HCT116 (cell line): ENCODE data around the gene PRMT9. TPM values are rescaled to one million over a fixed set of nuclear protein-coding genes. Genes with fewer than 3 reads are reported as not detected.

ENCODE experiments used
- ATAC-seq: fragments of 200-7000 bp; cut with Tn5 transposase; 2 replicates; pipeline ENCODE4 v1.9.1; 2020; ENCODE audit warnings: mild to moderate bottlenecking, moderate library complexity
- BruUV-seq: library from RNA; stranded (reverse); fragments of 400-500 nt; replicated peaks from 2 replicates; lab custom pipeline; 2021; lab: Mats Ljungman, UMichigan
- CTCF ChIA-PET: fragments of 300-600 bp; sonication (Branson Sonifier 250); formaldehyde crosslinking; loops from one replicate; lab custom pipeline; 2021; ENCODE audit warnings: antibody characterized with exemption; lab: Charles Lee
- POLR2A ChIA-PET: fragments of 300-600, 350-600 bp; sonication (Branson Sonifier 250); formaldehyde crosslinking; loops from one replicate; lab custom pipeline; 2021; ENCODE audit warnings: antibody characterized with exemption; lab: Charles Lee
- RAD21 ChIA-PET, 2 experiments: fragments of 300-600 bp; sonication (Branson Sonifier 250); formaldehyde crosslinking; loops; one replicate each; lab custom pipeline; 2023; ENCODE audit warnings: low total read pairs in 2 of 2; ENCODE audit not compliant: uncharacterized antibody in 2 of 2, unreplicated experiment in 2 of 2, low non-redundant PET in 1 of 2; lab: Charles Lee
- DNase-seq: peaks from one replicate; pipeline ENCODE4 v3.0.0-alpha.2; 2010; ENCODE audit warnings: low read depth, low spot score
- H2AFZ ChIP-seq: fragments of 200-600 bp; shearing (Covaris generic), sonication (generic); 2 replicates; pipeline ENCODE4 v1.6.1; 2017; ENCODE audit warnings: low read depth, mixed run types, mixed read lengths, antibody characterized with exemption, low read length; ENCODE audit not compliant: poor library complexity, severe bottlenecking
- H3K27ac ChIP-seq: 2 replicates; pipeline ENCODE4 v1.5.1; 2012; ENCODE audit warnings: low read depth, low read length
- H3K27me3 ChIP-seq: fragments of 200-600 bp; sonication (generic); 2 replicates; pipeline ENCODE4 v1.6.1; 2016; ENCODE audit warnings: mixed run types, low read length, mixed read lengths; ENCODE audit not compliant: insufficient read depth
- H3K36me3 ChIP-seq, 2 experiments: fragments of 200-500 bp in 1 of 2; fragments of 200-600 bp in 1 of 2; sonication (Bioruptor generic) in 1 of 2; sonication (generic) in 1 of 2; 2 replicates each; pipeline versions ENCODE4 v1.5.1 to v1.6.1; 2014 to 2016; ENCODE audit warnings: low read length in 2 of 2, inconsistent platforms in 1 of 2, mixed read lengths in 1 of 2, mixed run types in 1 of 2; ENCODE audit not compliant: insufficient read depth in 2 of 2, control insufficient read depth in 1 of 2
- H3K4me1 ChIP-seq, 2 experiments: fragments of 200-600 bp in 1 of 2; sonication (generic) in 1 of 2; 2 replicates each; pipeline versions ENCODE4 v1.5.1 to v1.6.1; 2012 to 2017; ENCODE audit warnings: low read length in 2 of 2, inconsistent platforms in 1 of 2, mild to moderate bottlenecking in 1 of 2, mixed read lengths in 1 of 2, mixed run types in 1 of 2, moderate library complexity in 1 of 2; ENCODE audit not compliant: insufficient read depth in 2 of 2, control insufficient read depth in 1 of 2
- H3K4me2 ChIP-seq: fragments of 200-600 bp; sonication (generic); 2 replicates; pipeline ENCODE4 v1.6.1; 2017; ENCODE audit warnings: mixed run types, low read length, mixed read lengths
- H3K4me3 ChIP-seq, 2 experiments: fragments of 200-600 bp in 1 of 2; sonication (generic) in 1 of 2; replicated peaks in 1 of 2; 2 replicates each; pipeline ENCODE4 v1.5.1; 2011 to 2016; ENCODE audit warnings: low read length in 2 of 2, control low read depth in 1 of 2, low read depth in 1 of 2, mild to moderate bottlenecking in 1 of 2, mixed read lengths in 1 of 2, mixed run types in 1 of 2
- H3K79me2 ChIP-seq: fragments of 200-600 bp; sonication (generic); 2 replicates; pipeline ENCODE4 v1.6.1; 2017; ENCODE audit warnings: mild to moderate bottlenecking, mixed run types, low read length, moderate library complexity, mixed read lengths; ENCODE audit not compliant: insufficient read depth
- H3K9ac ChIP-seq: fragments of 200-600 bp; sonication (generic); 2 replicates; pipeline ENCODE4 v1.6.1; 2016; ENCODE audit warnings: low read length, mixed read lengths
- H3K9me2 ChIP-seq: fragments of 200-600 bp; sonication (generic), shearing (Covaris generic); 2 replicates; pipeline ENCODE4 v1.6.1; 2017; ENCODE audit warnings: mixed run types, mild to moderate bottlenecking, moderate library complexity; ENCODE audit not compliant: insufficient read depth
- H3K9me3 ChIP-seq, 2 experiments: fragments of 200-500 bp in 1 of 2; fragments of 200-600 bp in 1 of 2; sonication (Bioruptor generic) in 1 of 2; sonication (generic) in 1 of 2; 2 replicates each; pipeline ENCODE4 v1.6.1; 2014 to 2017; ENCODE audit warnings: low read length in 2 of 2, mixed read lengths in 2 of 2, inconsistent platforms in 1 of 2, low read depth in 1 of 2, mild to moderate bottlenecking in 1 of 2, mixed run types in 1 of 2, moderate library complexity in 1 of 2; ENCODE audit not compliant: control insufficient read depth in 1 of 2, insufficient read depth in 1 of 2
- H4K20me1 ChIP-seq: fragments of 200-600 bp; sonication (generic), shearing (Covaris generic); 2 replicates; pipeline ENCODE4 v1.6.1; 2017; ENCODE audit warnings: mixed run types, mild to moderate bottlenecking, moderate library complexity; ENCODE audit not compliant: insufficient read depth
- ATF3 ChIP-seq: IDR thresholded peaks from 2 replicates; pipeline ENCODE4 v1.6.1; 2012
- CEBPB ChIP-seq: IDR thresholded peaks from 2 replicates; pipeline ENCODE4 v1.6.1; 2012; ENCODE audit warnings: low read depth
- CTCF ChIP-seq, 3 experiments: fragments of 200-600 bp in 1 of 3; sonication (generic) in 1 of 3; IDR thresholded peaks in 2 of 3; conservative IDR thresholded peaks in 1 of 3; 2 replicates each; pipeline ENCODE4 v1.5.1; 2012 to 2017; ENCODE audit warnings: low read depth in 2 of 3, low read length in 2 of 3, antibody characterized with exemption in 1 of 3, borderline replicate concordance in 1 of 3, control low read depth in 1 of 3, mild to moderate bottlenecking in 1 of 3, mixed read lengths in 1 of 3, mixed run types in 1 of 3, moderate library complexity in 1 of 3; ENCODE audit not compliant: insufficient read depth in 1 of 3
- EZH2phosphoT487 ChIP-seq: fragments of 200-600 bp; IDR thresholded peaks from 2 replicates; pipeline ENCODE4 v1.6.1; 2018; ENCODE audit warnings: antibody characterized with exemption, borderline replicate concordance
- POLR2A ChIP-seq: IDR thresholded peaks from 2 replicates; pipeline ENCODE4 v1.7.0; 2011; ENCODE audit warnings: borderline replicate concordance; ENCODE audit not compliant: insufficient read depth, insufficient read length; ENCODE audit errors: extremely low read depth
- POLR2AphosphoS5 ChIP-seq: IDR thresholded peaks from 2 replicates; pipeline ENCODE4 v1.6.1; 2011; ENCODE audit warnings: mild to moderate bottlenecking, low read depth, low read length, moderate library complexity
- REST ChIP-seq: IDR thresholded peaks from 2 replicates; pipeline ENCODE4 v1.6.1; 2012; ENCODE audit warnings: low read depth
- SIN3A ChIP-seq: IDR thresholded peaks from 2 replicates; pipeline ENCODE4 v1.6.1; 2012; ENCODE audit warnings: low read depth
- SP1 ChIP-seq: IDR thresholded peaks from 2 replicates; pipeline ENCODE4 v1.6.1; 2012; ENCODE audit warnings: low read depth
- SRF ChIP-seq: IDR thresholded peaks from 2 replicates; pipeline ENCODE4 v1.6.1; 2012; ENCODE audit warnings: low read depth
- YY1 ChIP-seq: IDR thresholded peaks from 2 replicates; pipeline ENCODE4 v1.6.1; 2011; ENCODE audit warnings: low read length, low read depth, moderate library complexity, mild to moderate bottlenecking; ENCODE audit not compliant: insufficient replicate concordance; ENCODE audit errors: extremely low read depth
- ZNF274 ChIP-seq: fragments of 200-500 bp; sonication (Bioruptor generic); IDR thresholded peaks from 2 replicates; pipeline ENCODE4 v1.6.1; 2014; ENCODE audit warnings: mild to moderate bottlenecking, low read depth, low read length, inconsistent platforms
- intact Hi-C: fragments of 100-400 bp; cut with micrococcal nuclease; formaldehyde crosslinking; loops from 2 replicates; pipeline ENCODE4 v1.10.0; 2022
- total RNA-seq: library from RNA; stranded (reverse); gene quantifications from one replicate; pipeline ENCODE4 v1.2.1, GENCODE V29; 2021; ENCODE audit not compliant: unreplicated experiment

Gene PRMT9
- total RNA-seq, 1 experiment from 2014 or later, result 5.8 TPM

- Histone ChIP-seq H3K79me2 (peaks cover 31% of the 10 kb centered on the region), H3K36me3 (peaks cover 2 to 3% of the 10 kb centered on the region in 2 experiments; a peak in 3 of 4 replicates), H3K9me2 (no peaks in the 10 kb centered on the region), H3K9me3 (no peaks in the 10 kb centered on the region), H2AFZ (no peak overlapping the region), H3K4me3 (no peak overlapping the region), H3K4me2 (no peak overlapping the region), H4K20me1 (no peaks in the 10 kb centered on the region), H3K4me1 (peaks cover 0 to 5% of the 10 kb centered on the region in 2 experiments; a peak in 1 of 4 replicates), H3K9ac (no peak overlapping the region), H3K27ac (no peak overlapping the region), H3K27me3 (no peaks in the 10 kb centered on the region)
- BruUV-seq, result no TSS peak
- intact Hi-C loops, result no loop called here
- CTCF ChIA-PET, result no interaction called here
- POLR2A ChIA-PET, result no interaction called here
- TF ChIP-seq POLR2A (no peak), POLR2AphosphoS5 (no peak), SP1 (no peak), CTCF (IDR thresholded peaks at IDR 0.05 in 2 of 3, conservative IDR thresholded peaks at IDR 0.05 in 1 of 3; ENCODE audit: borderline replicate concordance in 1 of 3, insufficient read depth in 1 of 3, low read depth in 2 of 3, low read length in 2 of 3) (no peak), CEBPB (no peak), EZH2phosphoT487 (no peak), YY1 (no peak), ATF3 (no peak), REST (no peak), ZNF274 (no peak), SIN3A (no peak), SRF (no peak)
- ATAC-seq (no peak), DNase-seq (no peak)
- RAD21 ChIA-PET, result no interaction called here
Measured at GRCh38 chr4:147651563-147651962, 32.4 kb downstream of the PRMT9 start.
